ENCODE results near the gene RBM17. TPM values are rescaled to one million over a fixed set of nuclear protein-coding genes. Genes with fewer than 3 reads are reported as not detected.
"Not testable (repeated sequence)": the region's sequence is repeated elsewhere in the genome, so short reads cannot be mapped to it uniquely, and the experiment has no call there.

Gene RBM17
- total RNA-seq, 3 donors from 2014 or later = 231 to 261 (median 237) TPM

GRCh38 chr10:6103591-6103990 is 14.8 kb downstream of the RBM17 start:
- ATAC-seq (no peak), DNase-seq (no peak)
- Mint-ChIP-seq H3K4me1 (ENCODE audit: low read depth) (peaks cover 12% of the 10 kb centered on the region), H3K9me3 (no peaks in the 10 kb centered on the region), H3K27me3 (ENCODE audit: low read depth) (no peaks in the 10 kb centered on the region), H3K36me3 (ENCODE audit: insufficient read depth) (peaks cover 40% of the 10 kb centered on the region), H3K4me3 (no peak overlapping the region)

- peaks cover 54% of the 10 kb centered on the region for H3K36me3 Mint-ChIP-seq (ENCODE audit: insufficient read depth)
- not testable (repeated sequence) for ATAC-seq; H3K27me3 Mint-ChIP-seq (ENCODE audit: low read depth); H3K4me3 Mint-ChIP-seq; DNase-seq; H3K9me3 Mint-ChIP-seq
- H3K4me1 Mint-ChIP-seq (ENCODE audit: low read depth) = peaks cover 29% of the 10 kb centered on the region
Measured at GRCh38 chr10:6107616-6108015, 18.8 kb downstream of the RBM17 start.

- no peak for ATAC-seq
- DNase-seq = no peak
- Mint-ChIP-seq H3K27me3 (ENCODE audit: low read depth) (no peaks in the 10 kb centered on the region), H3K4me1 (ENCODE audit: low read depth) (peaks cover 29% of the 10 kb centered on the region), H3K4me3 (no peak overlapping the region), H3K9me3 (no peaks in the 10 kb centered on the region), H3K36me3 (ENCODE audit: insufficient read depth) (peaks cover 56% of the 10 kb centered on the region)
Measured at GRCh38 chr10:6108072-6108471, 19.2 kb downstream of the RBM17 start.

- Mint-ChIP-seq H3K4me3 (no peak overlapping the region), H3K4me1 (ENCODE audit: low read depth) (peaks cover 29% of the 10 kb centered on the region), H3K9me3 (no peaks in the 10 kb centered on the region), H3K36me3 (ENCODE audit: insufficient read depth) (peaks cover 61% of the 10 kb centered on the region), H3K27me3 (ENCODE audit: low read depth) (no peaks in the 10 kb centered on the region)
- ATAC-seq (peak; percentile 40 to 51), DNase-seq (no peak)
Measured at GRCh38 chr10:6108631-6109443, 20.0 kb downstream of the RBM17 start.

- no peak overlapping the region for H3K4me3 Mint-ChIP-seq
Measured at GRCh38 chr10:6109444-6109775, 20.6 kb downstream of the RBM17 start.

GRCh38 chr10:6110136-6110535 is 21.3 kb downstream of the RBM17 start:
- H3K9me3 Mint-ChIP-seq = no peaks in the 10 kb centered on the region
- no peak for ATAC-seq
- peaks cover 61% of the 10 kb centered on the region for H3K36me3 Mint-ChIP-seq (ENCODE audit: insufficient read depth)
- H3K4me3 Mint-ChIP-seq = no peak overlapping the region
- DNase-seq = no peak
- H3K27me3 Mint-ChIP-seq (ENCODE audit: low read depth) = no peaks in the 10 kb centered on the region
- peaks cover 36% of the 10 kb centered on the region for H3K4me1 Mint-ChIP-seq (ENCODE audit: low read depth)

More at GRCh38 chr10:6109444-6109775, 20.6 kb downstream of the RBM17 start:
- Mint-ChIP-seq H3K4me1 (ENCODE audit: low read depth) (peaks cover 32% of the 10 kb centered on the region), H3K27me3 (ENCODE audit: low read depth) (no peaks in the 10 kb centered on the region), H3K9me3 (no peaks in the 10 kb centered on the region), H3K36me3 (ENCODE audit: insufficient read depth) (peaks cover 63% of the 10 kb centered on the region)
- ATAC-seq (no peak), DNase-seq (no peak)

GRCh38 chr10:6112893-6113292 is 24.1 kb downstream of the RBM17 start:
- Mint-ChIP-seq H3K36me3 (ENCODE audit: insufficient read depth) (peaks cover 59% of the 10 kb centered on the region), H3K4me3 (no peak overlapping the region), H3K4me1 (ENCODE audit: low read depth) (peaks cover 36% of the 10 kb centered on the region), H3K27me3 (ENCODE audit: low read depth) (no peaks in the 10 kb centered on the region), H3K9me3 (no peaks in the 10 kb centered on the region)
- ATAC-seq = no peak
- no peak for DNase-seq

- H3K4me1 Mint-ChIP-seq (ENCODE audit: low read depth) = peaks cover 27% of the 10 kb centered on the region
- H3K36me3 Mint-ChIP-seq (ENCODE audit: insufficient read depth) = peaks cover 50% of the 10 kb centered on the region
- ATAC-seq = peak; percentile 30 to 53
Measured at GRCh38 chr10:6114299-6114698, 25.5 kb downstream of the RBM17 start.

GRCh38 chr10:6114805-6115341 is 26.0 kb downstream of the RBM17 start:
- Mint-ChIP-seq H3K4me3 (no peak overlapping the region), H3K4me1 (ENCODE audit: low read depth) (peaks cover 27% of the 10 kb centered on the region), H3K27me3 (ENCODE audit: low read depth) (no peaks in the 10 kb centered on the region), H3K9me3 (no peaks in the 10 kb centered on the region), H3K36me3 (ENCODE audit: insufficient read depth) (peaks cover 45% of the 10 kb centered on the region)
- DNase-seq = no peak
- peak in 1 of 2 donors; percentile 7 for ATAC-seq

More at GRCh38 chr10:6114299-6114698, 25.5 kb downstream of the RBM17 start:
- H3K27me3 Mint-ChIP-seq (ENCODE audit: low read depth) = no peaks in the 10 kb centered on the region
- no peaks in the 10 kb centered on the region for H3K9me3 Mint-ChIP-seq
- H3K4me3 Mint-ChIP-seq = no peak overlapping the region
- DNase-seq = no peak

- no peaks in the 10 kb centered on the region for H3K27me3 Mint-ChIP-seq (ENCODE audit: low read depth)
- ATAC-seq (no peak), DNase-seq (no peak)
- peaks cover 40% of the 10 kb centered on the region for H3K36me3 Mint-ChIP-seq (ENCODE audit: insufficient read depth)
- H3K9me3 Mint-ChIP-seq = no peaks in the 10 kb centered on the region
- H3K4me1 Mint-ChIP-seq (ENCODE audit: low read depth) = peaks cover 25% of the 10 kb centered on the region
- H3K4me3 Mint-ChIP-seq = no peak overlapping the region
Measured at GRCh38 chr10:6115411-6115810, 26.6 kb downstream of the RBM17 start.

GRCh38 chr10:6115824-6116350 is 27.1 kb downstream of the RBM17 start:
- no peak for ATAC-seq
- Mint-ChIP-seq H3K36me3 (ENCODE audit: insufficient read depth) (peaks cover 36% of the 10 kb centered on the region), H3K4me3 (no peak overlapping the region), H3K27me3 (ENCODE audit: low read depth) (no peaks in the 10 kb centered on the region), H3K4me1 (ENCODE audit: low read depth) (peaks cover 21% of the 10 kb centered on the region), H3K9me3 (no peaks in the 10 kb centered on the region)
- DNase-seq = no peak

GRCh38 chr10:6116806-6117205 is 28.0 kb downstream of the RBM17 start:
- ATAC-seq (no peak), DNase-seq (no peak)
- no peak overlapping the region for H3K4me3 Mint-ChIP-seq
- H3K4me1 Mint-ChIP-seq (ENCODE audit: low read depth) = peaks cover 18% of the 10 kb centered on the region
- peaks cover 33% of the 10 kb centered on the region for H3K36me3 Mint-ChIP-seq (ENCODE audit: insufficient read depth)
- no peaks in the 10 kb centered on the region for H3K9me3 Mint-ChIP-seq
- H3K27me3 Mint-ChIP-seq (ENCODE audit: low read depth) = no peaks in the 10 kb centered on the region

- no peak for DNase-seq
- H3K4me1 Mint-ChIP-seq (ENCODE audit: low read depth) = peaks cover 18% of the 10 kb centered on the region
- H3K36me3 Mint-ChIP-seq (ENCODE audit: insufficient read depth) = peaks cover 24% of the 10 kb centered on the region
- no peaks in the 10 kb centered on the region for H3K9me3 Mint-ChIP-seq
- H3K27me3 Mint-ChIP-seq (ENCODE audit: low read depth) = no peaks in the 10 kb centered on the region
- ATAC-seq = peak in 1 of 2 donors; percentile 16
- no peak overlapping the region for H3K4me3 Mint-ChIP-seq
Measured at GRCh38 chr10:6117711-6118110, 28.9 kb downstream of the RBM17 start.

- Mint-ChIP-seq H3K9me3 (no peaks in the 10 kb centered on the region), H3K4me3 (no peak overlapping the region), H3K36me3 (ENCODE audit: insufficient read depth) (peaks cover 7% of the 10 kb centered on the region), H3K27me3 (ENCODE audit: low read depth) (no peaks in the 10 kb centered on the region), H3K4me1 (ENCODE audit: low read depth) (peaks cover 19% of the 10 kb centered on the region)
- ATAC-seq (peak; percentile 69 to 79), DNase-seq (no peak)
Measured at GRCh38 chr10:6119423-6119822, 30.6 kb downstream of the RBM17 start.

GRCh38 chr10:6119962-6120361 is 31.1 kb downstream of the RBM17 start:
- H3K36me3 Mint-ChIP-seq (ENCODE audit: insufficient read depth) = peaks cover 5% of the 10 kb centered on the region
- DNase-seq = no peak
- H3K4me1 Mint-ChIP-seq (ENCODE audit: low read depth) = peaks cover 15% of the 10 kb centered on the region
- no peak overlapping the region for H3K4me3 Mint-ChIP-seq
- H3K27me3 Mint-ChIP-seq (ENCODE audit: low read depth) = no peaks in the 10 kb centered on the region
- no peaks in the 10 kb centered on the region for H3K9me3 Mint-ChIP-seq
- no peak for ATAC-seq

Measured in activated T-cell treated with anti-CD3 and anti-CD28 coated beads, Interleukin-2, amount 50 U/mL, for 4 hours (primary cell).